NCI-H1694 (cell line): ENCODE data around the gene TMEM72.

Source experiments
- DNase-seq: peaks from one replicate; lab custom pipeline; 2025; lab: John Stamatoyannopoulos, UW

Gene TMEM72

DNA sequence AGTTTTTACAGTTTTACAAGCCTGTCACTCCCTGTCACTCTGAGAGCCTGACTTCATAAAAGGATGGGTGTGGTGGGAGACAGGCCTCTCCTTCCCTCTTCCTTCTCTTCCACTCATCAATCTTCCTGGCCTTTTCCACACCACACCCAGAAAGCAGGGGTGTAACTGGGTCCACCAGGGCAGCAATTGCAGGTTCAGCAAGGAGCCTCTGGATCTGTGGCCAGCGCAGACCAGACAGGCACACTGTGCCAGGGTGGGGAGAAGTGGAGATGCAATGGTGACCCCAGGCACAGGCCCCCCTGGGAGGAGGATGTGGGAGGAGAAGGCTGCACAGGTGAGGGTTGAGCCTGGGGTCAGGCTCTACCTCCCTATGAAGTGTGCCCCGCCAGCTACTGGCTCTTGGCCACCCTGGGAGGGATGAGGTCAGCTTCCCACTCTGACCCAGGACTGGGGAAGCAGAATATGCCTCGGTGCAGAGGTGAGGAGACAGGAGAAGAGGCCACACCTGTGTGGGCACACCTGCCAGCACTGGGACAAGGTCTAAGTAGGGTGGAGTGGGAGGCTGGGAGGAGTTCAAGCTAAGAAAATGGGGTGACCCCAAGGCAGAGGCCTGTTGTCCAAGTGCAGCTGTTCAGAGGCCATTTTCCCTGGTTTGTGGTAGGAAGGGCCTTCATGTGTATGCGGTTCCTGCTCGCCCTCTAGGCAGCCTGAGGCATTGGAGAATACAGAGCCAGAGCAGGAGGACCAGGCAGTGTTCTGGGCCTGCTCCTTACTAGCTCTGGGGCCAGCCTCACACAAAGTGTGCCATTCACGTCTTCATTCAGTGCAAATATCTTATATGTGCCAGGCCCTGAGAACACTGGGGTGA, 20.2 kb upstream of the TMEM72 start:
- no peak for DNase-seq

DNA sequence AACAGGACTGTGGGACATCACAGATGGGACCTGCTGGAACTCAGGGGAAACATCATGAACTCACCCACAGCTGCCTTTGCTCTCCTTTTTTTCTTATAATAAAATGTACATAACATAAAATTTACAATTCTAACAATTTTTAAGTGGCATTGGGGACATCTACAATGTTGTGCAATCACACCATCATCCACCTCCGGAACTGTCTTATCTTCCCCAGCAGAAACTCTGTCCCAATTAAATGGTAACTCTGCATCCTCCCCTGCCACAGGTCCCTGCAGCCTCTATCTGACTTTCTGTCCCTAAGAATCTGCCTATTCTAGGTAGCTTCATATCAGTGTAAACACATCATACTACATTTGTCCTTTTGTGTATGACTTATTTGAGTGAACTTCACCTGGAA, 19.4 kb upstream of the TMEM72 start:
- DNase-seq, result no peak

DNA sequence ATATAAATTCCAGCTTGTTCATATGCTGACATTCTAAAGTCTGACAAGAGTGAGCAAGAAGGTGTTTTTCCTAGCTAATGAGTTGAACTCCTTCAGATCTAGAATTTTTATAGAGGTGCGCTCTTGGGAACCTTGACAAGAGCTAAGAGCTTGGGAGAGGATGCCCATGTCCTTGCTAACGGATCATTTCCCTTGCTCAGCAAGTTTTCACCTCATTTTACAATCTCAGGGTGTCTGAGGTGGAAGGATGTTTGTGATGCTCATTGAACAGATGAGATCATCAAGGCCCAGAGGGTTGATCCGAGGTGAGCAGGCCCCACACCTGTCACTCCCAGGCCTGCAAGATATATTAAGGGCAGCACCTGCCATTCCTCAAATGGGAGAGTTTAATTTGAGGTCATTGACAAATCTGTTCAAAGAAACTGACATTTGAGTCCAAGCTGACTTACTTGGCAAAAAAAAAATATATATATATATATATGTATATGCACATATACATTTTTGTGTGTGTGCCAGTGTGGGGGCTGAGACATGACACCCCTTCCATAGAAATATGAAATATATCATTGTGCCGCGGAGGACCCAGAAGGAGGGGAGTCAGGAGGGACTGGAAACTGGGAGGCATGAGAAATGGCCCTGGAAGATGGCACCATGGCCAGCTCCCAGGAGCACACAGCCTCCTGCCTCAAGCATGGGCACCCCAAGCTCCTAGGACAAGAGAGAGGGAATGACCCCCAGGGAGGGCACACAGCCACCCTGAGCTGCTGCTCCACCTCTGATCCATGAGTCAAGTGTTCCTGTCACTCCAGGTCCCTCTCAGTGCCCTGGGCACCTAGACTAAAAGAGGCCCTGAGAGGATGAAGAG, 17.3 kb upstream of the TMEM72 start:
- DNase-seq, result no peak

DNA sequence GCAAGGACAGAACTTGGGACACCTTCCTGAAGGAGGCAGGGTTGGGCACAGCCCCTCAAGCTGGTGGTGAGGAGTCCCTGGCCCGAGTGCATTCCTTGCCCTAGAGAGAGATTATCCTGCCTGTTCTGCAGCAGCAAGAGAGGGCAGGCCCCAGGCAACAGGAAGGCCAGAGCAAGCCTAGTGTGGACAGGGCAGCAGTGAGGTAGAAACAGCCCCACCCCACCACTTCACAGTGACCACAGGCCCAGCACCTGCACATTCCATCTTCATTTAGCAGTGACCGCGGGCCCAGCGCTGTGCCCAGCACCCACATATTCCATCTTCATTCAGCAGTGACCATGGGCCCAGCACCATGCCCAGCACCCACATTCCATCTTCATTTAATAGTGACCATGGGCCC, 16.4 kb upstream of the TMEM72 start:
- DNase-seq, result no peak

DNA sequence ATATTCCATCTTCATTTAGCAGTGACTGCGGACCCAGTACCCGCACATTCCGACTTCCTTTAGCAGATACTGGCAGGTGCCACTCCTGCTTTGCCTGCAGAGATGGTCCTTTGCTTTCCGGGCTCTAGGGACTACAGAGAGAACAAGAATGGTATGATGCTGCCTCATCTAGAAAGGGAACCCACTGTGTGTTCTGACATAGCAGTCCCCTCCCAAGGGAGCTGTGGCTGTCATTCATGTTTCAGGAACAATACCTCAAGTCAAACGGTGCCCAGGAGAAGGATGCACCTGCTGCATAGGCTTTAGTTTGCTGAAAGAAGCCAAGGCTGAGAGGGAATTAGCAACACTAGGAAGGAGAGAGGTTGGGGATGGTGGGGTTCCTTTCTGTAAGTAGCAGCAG, 15.9 kb upstream of the TMEM72 start:
- no peak for DNase-seq

DNA sequence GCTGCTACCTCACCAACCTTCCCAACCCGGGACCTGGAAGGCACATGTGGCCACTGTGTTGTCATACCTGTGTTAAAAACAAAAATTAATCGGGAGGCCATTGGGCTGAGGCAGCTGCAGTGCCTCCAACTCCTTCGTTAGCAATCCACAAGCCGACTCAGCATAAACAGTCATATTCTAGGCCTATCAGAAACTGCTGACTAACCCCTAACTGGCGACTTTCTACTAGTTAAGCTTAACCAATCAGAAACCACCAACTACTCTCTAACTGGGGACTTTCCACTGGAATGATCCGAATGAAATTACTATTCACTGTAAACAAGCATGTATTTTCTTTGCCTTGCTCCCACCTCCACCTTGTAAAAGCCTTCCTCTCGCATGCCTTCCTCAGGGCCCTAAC, 14.1 kb upstream of the TMEM72 start:
- DNase-seq, result no peak

DNA sequence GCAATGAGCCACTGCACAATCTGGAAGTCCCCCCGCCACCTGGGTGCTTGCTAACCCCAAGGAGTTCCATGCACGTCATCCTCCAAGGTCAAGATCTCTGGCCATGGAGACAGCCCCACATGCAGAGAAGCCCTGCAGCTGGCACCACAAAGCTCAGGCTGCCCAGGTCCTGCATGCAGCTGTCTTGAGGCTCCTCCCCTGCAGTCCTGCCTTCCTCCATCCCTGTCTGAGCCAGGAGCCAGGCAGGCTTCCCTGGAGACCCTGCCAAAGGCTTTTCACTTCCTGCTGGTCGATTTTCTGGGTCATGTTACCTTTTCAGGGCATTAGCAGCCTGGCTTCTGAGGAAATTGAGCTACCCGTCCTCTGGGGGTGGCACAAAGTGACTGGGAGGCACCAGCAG, 12.5 kb upstream of the TMEM72 start:
- DNase-seq, result no peak

DNA sequence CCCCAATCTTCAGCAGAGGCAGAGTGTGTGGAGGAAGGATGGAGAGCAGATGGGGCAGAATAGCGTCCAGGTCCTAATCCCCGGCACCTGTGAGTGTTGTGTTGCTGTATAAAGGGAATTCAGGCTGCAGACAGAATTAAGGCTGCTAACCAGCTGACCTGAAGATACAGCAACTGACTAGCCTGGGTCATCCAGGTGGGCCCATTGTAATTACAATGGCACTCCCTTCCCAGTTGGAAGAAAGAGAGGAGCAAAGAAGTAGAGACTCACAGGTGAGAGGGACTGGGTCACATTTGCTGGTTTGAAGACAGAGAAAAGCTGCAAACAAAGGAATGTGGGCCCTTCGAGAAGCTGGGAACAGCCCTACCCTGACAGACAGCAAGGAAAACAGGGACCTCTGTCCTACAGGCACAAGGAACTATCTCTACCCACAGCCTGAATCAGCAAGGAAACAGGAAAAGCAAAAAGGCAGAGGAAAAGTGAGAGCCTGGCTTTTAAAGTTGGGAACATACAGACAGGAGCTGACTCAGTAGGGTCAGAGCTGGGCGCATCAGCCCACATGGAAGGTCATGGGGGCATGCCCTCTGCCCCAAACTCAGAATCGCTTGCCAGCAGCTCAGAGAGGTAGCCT, 11.6 kb upstream of the TMEM72 start:
- no peak for DNase-seq

DNA sequence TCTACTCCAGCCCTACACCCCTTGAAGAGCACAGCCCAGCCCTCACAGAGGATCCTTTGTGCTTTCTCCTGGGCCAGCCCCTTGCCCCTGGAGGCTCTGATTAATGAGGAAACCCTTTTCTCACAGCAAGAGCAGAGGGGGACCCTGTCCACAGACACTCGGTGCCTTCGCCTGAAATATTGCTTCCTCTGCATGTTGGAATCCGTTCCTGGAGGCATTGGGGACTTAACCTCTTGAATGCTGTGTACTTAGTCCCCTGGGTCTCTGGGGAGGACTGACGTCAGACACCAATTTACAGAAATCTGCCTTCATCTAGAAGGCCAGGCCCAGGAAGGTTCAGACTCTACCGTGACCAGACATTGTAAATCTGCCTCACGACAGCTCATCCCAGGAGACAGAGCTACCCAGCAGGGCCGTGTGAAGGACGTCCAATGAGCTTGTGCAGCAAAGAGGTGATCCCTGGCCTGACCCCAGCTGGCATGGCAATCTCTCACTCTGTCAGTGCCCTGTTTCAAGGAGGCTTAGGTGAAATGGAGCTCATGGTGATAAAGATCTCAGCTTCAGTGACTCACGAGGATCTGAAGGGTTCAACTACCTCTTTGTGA, 8.1 kb upstream of the TMEM72 start:
- DNase-seq, result no peak

DNA sequence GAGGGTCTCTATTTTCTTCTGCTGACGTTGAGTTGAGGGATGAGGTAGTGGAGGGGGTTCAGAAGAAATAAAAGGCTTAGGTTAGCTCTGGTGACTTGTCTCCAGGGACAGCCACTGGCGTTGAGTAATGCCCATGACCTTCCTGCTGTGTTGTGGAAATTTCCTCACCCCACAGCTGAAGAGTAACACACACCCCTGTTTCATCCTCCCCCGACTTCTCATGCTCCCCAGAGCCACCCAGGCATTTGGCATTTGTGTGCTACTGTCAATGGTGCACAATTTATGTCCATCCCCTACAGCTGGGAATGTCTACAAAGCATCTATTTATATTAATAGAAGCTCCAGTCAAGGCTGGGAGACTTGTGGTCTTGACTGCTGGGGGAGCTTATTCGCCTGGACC, 4.7 kb upstream of the TMEM72 start:
- no peak for DNase-seq

DNA sequence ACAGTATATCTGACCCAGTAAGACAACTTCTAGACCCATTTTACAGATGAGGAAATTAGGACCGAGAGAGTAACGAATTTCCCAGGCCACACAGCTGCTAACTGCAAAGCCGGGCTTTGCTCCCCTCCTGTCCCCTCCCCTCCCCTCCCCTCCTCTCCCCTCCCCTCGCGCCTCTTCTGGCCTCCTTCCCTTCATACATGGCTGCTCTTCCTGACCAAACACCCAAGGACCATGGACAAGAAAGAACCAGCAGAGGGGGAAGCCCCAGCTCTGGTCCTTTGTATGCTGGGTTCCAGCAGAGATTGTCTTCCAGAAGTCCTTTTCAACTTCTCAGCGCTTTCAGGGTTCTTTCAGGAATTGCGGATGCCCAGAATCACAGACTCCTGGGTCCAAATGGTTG, 3.6 kb upstream of the TMEM72 start:
- DNase-seq, result no peak

DNA sequence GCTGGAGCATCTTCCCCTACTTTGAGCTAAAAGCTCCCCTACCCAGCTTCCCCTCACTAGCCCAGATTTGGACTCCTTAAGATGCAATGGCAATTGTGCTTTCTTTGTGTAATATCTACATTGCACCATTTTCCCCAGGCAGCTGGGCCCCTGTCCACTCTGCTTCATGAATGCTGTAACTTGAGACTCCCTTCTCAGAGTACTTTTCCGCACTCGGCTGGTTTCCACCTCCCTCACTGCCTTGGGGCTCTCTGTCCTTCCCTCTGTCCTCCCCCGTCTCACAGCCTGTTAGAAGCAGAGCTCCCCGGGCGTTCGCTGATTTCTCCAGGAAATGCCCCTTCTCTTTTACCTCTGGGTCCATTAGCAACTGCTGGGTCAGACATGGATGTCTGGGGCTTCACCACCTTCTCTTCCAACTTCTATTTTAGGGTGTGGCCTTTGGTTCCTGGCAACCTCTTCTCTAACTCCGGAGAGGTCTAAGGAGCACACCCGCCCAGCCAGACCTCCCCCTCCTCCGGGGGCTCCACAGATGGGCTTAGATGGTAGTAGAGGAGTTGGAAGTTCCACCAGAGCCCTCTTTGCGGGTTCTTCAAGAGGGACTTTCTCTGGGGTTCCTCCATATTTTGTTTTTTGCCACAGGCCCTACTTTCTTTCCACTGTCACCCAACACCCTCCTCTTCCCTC, 2.9 kb upstream of the TMEM72 start:
- no peak for DNase-seq

DNA sequence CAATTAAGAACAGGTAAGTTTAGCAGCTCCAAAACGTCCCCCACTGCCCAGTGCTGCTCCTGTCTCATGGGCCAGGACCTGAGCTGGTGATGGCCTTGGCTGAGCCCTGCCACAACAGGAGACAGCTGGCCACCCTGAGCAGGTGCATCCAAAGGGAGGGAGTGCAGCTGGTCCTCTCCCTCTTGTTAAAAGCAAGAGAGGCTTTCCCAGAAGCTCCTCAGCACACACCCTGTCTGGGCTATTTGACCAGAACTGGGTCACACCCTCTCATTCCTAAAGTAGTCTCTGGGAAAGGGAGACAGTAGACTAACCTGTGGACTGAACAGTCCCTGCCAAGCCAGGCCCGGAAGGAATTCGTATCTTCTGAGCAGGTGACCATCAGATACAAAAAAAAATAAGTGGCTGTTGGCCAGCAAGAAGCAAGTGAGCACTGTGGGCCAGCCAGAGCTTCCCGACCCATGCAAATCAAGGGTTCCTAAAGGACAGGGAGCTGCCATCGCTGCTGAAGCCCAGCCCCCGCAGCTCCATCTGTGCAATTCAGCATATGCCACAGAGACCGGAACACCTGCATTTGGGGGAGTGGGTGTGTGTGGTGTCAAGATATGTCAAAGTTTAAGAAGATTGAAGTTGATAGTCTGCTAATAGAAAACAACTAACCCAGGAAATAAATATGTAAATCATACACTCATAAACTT, 2.1 kb upstream of the TMEM72 start:
- no peak for DNase-seq

DNA sequence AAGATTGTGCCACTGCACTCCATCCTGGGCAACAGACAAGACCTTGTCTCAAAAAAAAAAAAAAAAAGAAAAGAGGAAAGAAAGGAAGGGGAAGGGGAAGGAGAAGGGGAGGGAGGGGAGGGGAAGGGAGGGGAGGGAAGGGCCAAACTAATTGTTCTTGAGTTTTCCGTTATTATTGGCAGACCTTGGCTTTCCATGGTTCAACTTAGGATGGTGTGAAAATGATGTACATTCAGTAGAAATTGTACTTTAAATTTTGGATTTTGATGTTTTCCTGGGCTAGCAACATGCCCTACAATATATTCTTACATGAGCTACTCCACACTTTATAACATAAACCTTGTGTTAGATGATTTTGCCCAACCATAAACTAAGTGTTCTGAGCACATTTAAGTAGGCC, 1.2 kb upstream of the TMEM72 start:
- no peak for DNase-seq

DNA sequence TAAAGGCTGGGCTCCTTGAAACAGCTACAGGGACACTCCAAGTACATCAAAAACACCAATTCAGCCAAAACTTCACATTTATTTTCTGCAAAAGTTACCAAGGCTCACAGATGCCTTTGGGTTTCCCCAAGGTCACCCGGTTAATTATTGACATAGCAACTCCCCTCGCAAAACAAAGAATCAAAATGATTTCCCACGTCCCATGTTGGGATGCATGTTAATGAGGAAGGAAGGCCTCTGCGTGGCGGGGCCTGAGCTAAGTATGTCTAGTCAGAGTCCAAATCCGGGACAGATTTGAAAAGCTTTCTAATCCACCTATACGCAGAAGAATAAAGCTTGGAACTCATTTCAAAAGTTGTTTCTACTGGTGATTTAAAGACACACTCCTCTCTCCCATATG, 535 bp upstream of the TMEM72 start:
- DNase-seq, result no peak

DNA sequence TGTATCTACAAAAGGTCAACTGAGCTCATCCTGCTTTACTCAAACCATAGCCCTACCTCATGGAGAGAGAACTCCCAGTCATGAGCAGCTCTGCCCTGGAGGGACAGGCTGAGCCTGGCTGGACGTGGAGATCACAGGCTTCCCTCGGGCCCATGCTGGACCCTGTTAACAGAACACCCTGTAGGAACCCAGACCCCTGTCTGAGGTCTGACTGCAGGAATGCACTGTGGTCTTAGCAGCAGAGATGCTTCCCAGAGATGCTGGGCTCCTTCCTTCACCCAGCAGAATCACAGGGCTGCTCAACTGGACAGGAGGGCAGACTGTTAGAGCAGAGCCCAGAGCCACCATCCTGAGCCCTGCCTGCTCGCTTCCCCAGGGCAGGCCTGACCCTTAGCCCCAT, 814 bp downstream of the TMEM72 start:
- DNase-seq, result no peak

DNA sequence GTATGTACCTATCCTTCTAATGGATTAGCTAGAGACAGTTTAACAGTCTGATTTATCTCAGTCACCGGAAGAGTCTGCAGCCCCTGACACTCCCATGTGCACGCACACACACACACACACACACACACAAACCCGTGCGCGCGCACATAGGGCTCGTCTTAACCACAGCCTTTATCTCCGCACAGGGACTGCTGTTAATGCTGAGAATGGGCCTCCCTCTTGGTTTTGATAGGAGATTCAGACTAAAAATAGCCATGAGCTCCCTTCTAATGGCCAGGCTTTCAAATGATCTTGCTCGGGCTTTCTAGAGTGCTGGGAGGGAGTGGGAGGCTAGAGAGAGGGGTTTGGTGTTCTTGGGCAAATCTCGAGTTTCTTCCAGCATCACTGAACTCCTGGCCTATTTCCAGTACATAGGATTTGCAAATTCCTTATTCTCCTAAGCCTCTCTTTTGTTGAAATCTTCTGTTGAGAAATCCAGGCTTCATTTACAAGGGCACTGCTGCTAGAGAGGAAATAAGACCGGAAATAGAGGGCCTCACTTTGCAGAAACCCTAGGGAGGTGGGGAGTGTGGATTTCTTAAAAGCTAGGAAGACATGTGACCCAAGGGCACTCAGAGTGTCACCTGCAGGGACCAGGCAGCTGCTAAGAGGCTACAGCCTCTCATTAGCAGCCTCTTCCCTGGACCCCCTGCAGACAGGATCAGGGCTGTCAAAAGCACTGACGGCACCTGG, 2.4 kb downstream of the TMEM72 start:
- DNase-seq, result no peak

DNA sequence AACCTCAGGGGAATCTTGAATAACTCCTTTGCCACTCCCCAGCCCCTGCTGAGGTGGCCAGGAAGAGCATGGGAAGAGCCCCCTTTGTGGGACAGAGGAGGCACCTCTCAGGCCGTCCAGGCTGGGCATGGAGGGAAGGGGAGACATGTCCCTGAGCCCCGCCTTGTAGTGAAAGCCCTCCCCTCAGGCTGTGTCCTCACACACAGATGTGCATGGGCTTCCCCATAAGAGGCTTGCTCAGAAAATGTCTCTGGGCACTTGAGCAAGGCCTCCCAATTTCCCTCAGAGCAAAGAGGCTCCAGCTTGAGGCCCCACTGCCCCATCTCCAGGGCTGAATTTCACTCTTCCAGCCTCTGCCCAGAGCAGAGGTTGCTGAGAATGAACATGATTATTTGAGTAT, 3.8 kb downstream of the TMEM72 start:
- no peak for DNase-seq

DNA sequence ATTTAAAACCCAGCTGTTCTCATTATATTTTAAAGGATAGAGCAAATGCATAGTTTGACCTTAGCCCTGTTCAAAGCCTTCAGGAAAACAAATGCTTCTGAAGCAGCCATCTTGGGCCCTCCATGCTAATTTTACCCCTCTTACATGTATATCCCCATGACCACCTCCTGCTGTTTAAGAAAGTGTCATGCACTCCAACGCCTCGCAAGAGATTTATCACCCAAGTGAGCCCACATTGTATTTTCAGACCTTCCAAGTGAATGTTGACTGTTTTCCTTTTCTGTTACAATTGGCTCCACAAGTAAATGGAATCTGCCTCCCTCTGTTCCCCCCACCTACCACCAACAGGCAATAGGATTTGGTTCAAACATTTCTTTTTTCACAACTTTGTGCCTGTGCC, 5.3 kb downstream of the TMEM72 start:
- DNase-seq, result no peak

DNA sequence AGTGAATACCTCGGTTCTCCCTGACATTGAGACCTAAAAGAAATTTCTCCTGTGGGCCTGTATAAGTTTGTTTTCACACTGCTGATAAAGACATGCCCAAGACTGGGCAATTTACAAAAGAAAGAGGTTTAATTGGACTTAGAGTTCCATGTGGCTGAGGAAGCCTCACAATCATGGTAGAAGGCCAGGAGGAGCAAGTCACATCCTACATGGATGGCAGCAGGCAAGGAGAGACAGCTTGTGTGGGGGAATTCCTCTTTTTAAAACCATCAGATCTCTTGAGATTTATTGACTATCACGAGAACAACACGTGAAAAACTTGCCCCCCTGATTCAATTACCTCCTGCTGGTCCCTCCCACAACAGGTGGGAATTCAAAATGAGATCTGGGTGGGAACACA, 6.7 kb downstream of the TMEM72 start:
- DNase-seq, result no peak

DNA sequence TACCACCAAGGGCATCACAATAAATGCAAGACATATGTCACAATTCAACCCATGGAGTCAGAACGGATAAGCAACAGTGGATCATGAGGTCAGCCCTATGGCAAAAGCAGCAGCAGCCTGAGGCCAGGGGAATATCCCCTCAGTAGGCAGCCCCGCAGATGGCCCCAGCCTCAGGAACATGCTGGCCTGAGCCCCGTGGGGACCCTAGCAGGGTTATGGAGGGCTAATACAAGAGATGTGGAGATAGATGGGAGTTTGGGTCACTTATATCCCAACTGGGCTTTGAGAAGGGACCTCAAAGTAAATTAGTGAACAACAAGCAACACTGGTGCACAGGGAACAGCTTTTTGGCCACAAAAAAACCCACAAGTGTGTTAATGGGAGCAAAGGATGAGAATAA, 9.1 kb downstream of the TMEM72 start:
- no peak for DNase-seq
